HG02623 (cell line): ENCODE measurements around the gene ITPKB.
A peak's percentile ranks its signal among the peaks of the same experiment; 100 is the strongest.
"Not testable (repeated sequence)": the region's sequence is repeated elsewhere in the genome, so short reads cannot be mapped to it uniquely, and the experiment has no call there.

Source experiments
- ATAC-seq: cut with Tn5 transposase; IDR thresholded peaks from one replicate; pipeline ENCODE4 v1.9.1; 2021; ENCODE audit warnings: moderate library complexity; ENCODE audit not compliant: unreplicated experiment

Gene ITPKB

GRCh38 chr1:226731257-226731893, 7.7 kb downstream of the ITPKB start:
- no peak for ATAC-seq

- ATAC-seq: no peak
These were observed 8.2 kb downstream of the ITPKB start for GRCh38 chr1:226730836-226731235.

GRCh38 chr1:226730071-226730470, 9.0 kb downstream of the ITPKB start:
- no peak for ATAC-seq

GRCh38 chr1:226728448-226728847, 10.6 kb downstream of the ITPKB start:
- no peak for ATAC-seq

DNA sequence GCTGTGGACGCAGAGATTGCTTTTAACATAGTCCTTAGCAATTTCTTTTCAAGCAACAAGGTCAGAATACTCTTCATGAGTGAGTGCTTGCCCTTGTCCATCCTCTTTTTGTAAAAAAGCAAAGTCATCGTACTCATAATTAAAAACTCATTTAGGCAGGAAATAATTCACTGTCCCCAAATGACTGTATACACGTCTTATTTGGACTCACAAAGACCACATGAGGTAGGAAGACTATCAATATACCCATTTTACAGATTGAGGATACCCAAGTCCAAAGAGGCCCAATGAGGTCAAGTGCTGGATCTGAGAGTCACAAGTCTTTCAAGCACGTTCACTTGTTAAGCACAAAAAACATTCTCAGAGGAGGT, 13.2 kb downstream of the ITPKB start:
- ATAC-seq: no peak

DNA sequence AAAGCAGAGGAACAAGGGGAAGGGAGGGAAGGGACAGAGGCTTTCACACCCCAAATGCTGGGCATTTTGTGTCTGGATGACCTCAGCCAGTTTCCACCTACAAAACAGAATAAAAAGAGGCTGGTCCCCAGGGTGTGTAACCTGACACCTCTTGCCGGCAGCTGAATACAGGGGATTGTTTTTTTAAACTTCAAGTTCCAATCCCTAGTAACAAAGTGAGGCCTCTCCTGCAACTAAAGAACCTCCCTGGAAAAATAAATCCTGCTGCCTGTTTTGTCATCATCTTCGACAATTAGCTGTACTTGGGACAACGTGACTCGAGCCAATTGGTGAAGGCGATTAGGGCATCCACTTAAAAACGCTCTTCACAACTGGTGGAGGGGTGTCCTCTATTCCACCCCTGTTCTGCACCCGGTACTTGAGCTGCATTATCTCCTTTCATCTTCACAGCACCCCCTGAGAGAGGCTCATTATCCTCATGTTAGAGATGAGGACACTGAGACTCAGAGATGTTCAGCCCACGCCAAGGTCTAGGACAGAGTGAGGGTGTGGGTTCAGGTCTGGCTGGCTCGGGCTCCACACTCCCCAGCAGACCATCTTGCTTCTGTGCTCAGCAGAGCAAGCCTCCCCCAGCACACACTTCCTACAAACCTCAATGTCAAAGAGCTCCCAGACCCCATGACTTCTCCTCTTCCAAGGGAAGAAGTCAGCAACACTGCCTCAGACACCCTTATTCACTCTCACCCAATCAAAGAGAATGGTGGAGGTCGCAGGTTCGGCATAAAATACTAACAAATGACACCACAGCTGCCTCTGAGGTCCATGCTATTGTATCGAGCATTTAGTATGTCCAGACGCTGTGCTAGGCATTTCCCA, 15.2 kb downstream of the ITPKB start:
- no peak for ATAC-seq

DNA sequence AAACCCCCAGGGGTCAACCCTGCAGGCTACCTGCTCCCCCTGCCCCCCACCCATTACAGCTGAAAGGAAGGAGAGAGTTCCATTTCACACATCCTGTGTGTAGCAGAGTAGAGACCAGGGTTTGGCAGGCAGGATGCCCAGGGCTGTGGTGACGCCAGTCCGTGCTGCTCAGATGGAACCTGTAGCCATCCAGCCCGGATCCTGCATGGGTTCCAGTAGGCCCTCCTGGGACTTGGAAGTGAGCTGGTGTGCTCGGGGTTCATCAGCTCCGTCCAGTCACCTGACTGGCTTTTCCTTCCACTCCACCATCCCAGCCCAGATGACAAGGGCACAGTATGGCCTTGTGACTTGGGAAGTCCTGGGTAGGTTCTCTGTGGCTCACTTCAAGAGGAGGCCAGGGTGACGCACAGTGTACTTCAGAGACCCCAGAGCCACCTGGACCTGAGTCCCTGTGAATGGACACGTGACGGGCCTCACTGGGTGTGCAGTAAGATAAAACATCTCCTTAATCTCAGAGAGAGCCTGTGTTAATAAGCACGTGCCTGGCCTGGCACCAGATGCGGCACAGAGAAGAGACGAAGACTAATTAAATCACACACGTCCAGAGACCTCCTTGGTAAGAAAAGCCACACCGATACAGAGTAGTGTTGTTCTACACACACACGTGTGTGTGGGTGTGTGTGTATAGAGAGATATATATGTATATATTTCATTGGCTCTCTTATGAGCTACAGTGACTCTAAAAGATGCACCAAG, 16.0 kb downstream of the ITPKB start:
- no peak for ATAC-seq

GRCh38 chr1:226722240-226722900, 16.7 kb downstream of the ITPKB start:
- no peak for ATAC-seq

GRCh38 chr1:226720574-226720973, 18.5 kb downstream of the ITPKB start:
- not testable (repeated sequence) for ATAC-seq

DNA sequence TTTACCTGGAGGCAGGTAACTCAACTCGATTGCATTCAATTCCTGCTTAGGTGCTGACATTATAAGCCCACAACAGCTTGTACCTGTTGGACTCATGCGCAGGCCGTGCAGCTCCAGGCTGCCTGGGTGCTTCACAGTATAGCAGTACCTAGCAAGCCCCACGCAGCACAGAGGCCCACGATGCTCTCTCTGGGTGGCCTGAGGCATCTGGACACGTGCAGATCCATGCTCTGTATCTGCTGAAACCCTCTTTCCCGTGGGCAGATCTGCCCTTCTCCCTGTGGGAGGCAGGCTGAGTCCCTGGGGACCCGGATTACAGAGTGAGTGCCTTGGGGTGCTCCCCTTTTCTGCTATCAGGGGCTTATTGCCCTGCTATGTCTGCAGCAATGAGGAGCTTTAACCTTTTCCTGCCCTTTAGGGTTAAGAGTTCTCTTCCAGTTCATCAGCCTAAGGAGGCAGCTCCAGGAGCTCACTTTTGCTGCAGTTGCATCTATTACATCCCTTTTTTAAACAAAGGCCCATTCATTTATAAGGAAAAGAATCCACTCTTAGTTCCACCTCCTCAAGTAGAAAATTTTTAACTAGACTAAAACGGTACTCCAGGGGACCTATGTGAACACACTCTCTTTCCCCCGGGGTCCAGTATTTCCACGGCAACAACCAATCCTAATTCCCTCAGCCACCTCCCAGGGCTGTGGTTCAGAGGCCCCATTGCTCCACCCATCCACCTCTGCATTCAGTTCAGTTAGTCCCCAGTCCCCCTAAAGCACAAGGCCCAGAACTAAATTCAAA, 19.3 kb downstream of the ITPKB start:
- ATAC-seq: no peak

- no peak for ATAC-seq
These were observed 21.7 kb downstream of the ITPKB start for GRCh38 chr1:226717256-226717909.

GRCh38 chr1:226716577-226716976, 22.5 kb downstream of the ITPKB start:
- ATAC-seq: no peak

DNA sequence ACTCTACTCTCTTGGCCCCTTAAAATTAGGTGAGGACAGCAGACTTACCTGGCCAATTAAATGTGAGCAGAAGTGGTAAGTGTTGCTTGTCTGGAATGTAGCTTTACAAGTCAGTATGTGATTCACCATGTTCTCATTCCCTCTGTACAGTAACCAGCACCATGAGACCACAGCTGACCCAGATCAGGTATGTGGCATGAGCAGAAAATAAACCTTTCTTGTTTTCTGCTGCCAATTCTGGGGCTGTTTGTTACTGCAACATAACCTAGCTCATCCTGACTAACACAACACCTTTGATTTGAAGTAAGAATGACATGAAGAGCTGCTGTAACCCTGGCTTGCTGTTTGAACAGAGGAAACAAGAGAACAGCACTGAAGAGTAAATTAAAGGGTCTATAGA, 24.9 kb downstream of the ITPKB start:
- ATAC-seq: no peak

- no peak for ATAC-seq
These were observed 26.2 kb downstream of the ITPKB start for GRCh38 chr1:226712742-226713419.

DNA sequence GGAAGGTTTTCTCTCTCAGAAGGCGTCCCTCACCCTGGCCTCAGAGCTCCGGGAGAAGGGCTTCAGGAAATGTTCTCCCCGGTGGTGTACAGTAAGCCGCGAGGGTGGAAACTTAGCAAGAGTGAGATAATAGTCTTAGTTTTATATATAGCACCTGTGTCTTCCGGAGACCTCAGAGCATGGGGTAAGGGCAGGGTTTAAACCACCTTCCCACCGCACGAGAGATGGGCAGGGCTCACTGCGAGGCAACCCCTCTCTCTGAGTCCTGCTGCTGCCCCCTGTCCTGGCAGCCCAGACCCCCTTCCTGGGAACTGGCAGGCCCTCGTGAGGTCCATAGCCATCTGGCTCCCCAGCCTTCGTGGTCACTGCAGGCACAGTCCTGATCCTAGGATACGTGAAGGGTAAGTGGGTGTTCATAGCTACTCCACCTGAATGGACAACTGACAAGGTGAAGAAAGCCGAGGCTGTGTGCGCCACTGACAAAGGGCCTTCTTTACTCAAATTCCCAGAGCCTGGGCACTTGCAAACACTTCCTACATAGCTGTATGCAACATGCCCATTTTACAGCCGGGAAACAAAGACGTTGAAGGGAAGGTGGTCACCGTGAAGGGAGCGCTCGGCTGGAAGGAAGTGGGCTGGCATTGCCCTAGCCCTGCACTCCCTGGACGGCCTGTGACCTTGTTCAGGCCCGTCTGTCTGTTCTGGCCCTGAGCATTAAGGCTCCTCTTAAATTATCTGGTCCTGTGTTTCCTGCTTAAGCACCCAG, 26.9 kb downstream of the ITPKB start:
- peak; percentile 81 for ATAC-seq

- no peak for ATAC-seq
These were observed 28.6 kb downstream of the ITPKB start for GRCh38 chr1:226710501-226710900.

DNA sequence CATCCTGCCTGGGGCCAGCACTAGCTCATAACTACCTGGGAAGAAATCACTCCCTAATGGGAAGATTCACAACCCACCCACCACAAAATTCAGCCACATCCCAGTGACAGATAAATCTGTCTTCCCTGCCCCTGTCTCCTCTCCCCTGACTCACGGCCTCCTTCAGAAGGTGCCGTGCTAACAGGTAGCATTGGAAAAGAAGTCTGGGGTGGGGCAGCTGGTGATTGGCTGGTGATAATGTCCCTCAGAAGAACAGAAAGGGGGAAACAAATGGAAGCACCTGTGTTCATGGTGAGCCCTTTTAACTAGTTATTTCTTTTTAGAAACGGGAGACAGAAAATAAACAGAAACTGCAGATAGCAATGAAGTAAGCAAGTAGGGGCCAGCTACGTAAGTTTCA, 29.1 kb downstream of the ITPKB start:
- no peak for ATAC-seq

- ATAC-seq: no peak
These were observed 30.1 kb downstream of the ITPKB start for GRCh38 chr1:226708967-226709396.
